HCT116 (cell line): ENCODE results near the gene SLC35F1.

Source experiments
- CTCF ChIP-seq, 3 experiments: fragments of 200-600 bp in 1 of 3; sonication (generic) in 1 of 3; IDR thresholded peaks in 2 of 3; conservative IDR thresholded peaks in 1 of 3; 2 replicates each; pipeline ENCODE4 v1.5.1; 2012 to 2017; ENCODE audit warnings: low read depth in 2 of 3, low read length in 2 of 3, antibody characterized with exemption in 1 of 3, borderline replicate concordance in 1 of 3, control low read depth in 1 of 3, mild to moderate bottlenecking in 1 of 3, mixed read lengths in 1 of 3, mixed run types in 1 of 3, moderate library complexity in 1 of 3; ENCODE audit not compliant: insufficient read depth in 1 of 3
- EZH2 ChIP-seq: fragments of 200-600 bp; sonication (generic); IDR thresholded peaks from 2 replicates; pipeline ENCODE4 v1.6.1; 2017; ENCODE audit warnings: antibody characterized with exemption, mixed run types
- JUND ChIP-seq: IDR thresholded peaks from 2 replicates; pipeline ENCODE4 v1.6.1; 2012
- POLR2A ChIP-seq: IDR thresholded peaks from 2 replicates; pipeline ENCODE4 v1.7.0; 2011; ENCODE audit warnings: borderline replicate concordance; ENCODE audit not compliant: insufficient read depth, insufficient read length; ENCODE audit errors: extremely low read depth
- YY1 ChIP-seq: IDR thresholded peaks from 2 replicates; pipeline ENCODE4 v1.6.1; 2011; ENCODE audit warnings: low read length, low read depth, moderate library complexity, mild to moderate bottlenecking; ENCODE audit not compliant: insufficient replicate concordance; ENCODE audit errors: extremely low read depth

DNA sequence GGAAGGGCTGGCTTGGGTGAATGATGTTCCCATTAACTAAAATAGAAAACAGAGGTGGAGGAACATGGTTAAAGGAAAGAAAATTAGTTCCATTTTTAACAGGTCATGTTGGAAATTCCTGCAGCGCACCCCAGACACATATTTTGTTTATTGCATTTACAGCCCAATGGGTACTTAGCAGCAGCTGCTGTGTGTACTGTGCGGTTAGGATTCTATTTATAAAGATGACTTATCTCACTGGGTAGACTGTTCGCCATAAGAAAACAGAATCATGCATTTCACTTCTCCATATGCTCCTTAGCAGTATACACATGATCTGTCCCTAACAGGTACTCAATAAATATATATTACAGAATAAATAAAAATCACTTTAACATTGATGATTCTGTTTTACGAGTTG lies 135.8 kb downstream of the SLC35F1 start:
- TF ChIP-seq CTCF (IDR thresholded peaks at IDR 0.05 in 2 of 3, conservative IDR thresholded peaks at IDR 0.05 in 1 of 3; ENCODE audit: borderline replicate concordance in 1 of 3, insufficient read depth in 1 of 3, low read depth in 2 of 3, low read length in 2 of 3): no peak
- TF ChIP-seq POLR2A: no peak
- TF ChIP-seq EZH2: no peak
- TF ChIP-seq JUND: no peak
- no peak for TF ChIP-seq YY1
